H9 (cell line): Measurements from ENCODE around the gene OAF. TPM values are rescaled to one million over a fixed set of nuclear protein-coding genes. Genes with fewer than 3 reads are reported as not detected.

Experiments
- DNase-seq: peaks from one replicate; pipeline ENCODE4 v3.0.0-alpha.2; 2017
- H2AFZ ChIP-seq: one replicate; pipeline ENCODE4 v1.6.1; 2013; ENCODE audit warnings: mild to moderate bottlenecking, low read length, control low read depth, moderate library complexity
- H2AK5ac ChIP-seq: 2 replicates; pipeline ENCODE4 v1.6.1; 2013; ENCODE audit warnings: low read length, control low read depth, mixed read lengths; ENCODE audit not compliant: insufficient read length
- H2BK120ac ChIP-seq: one replicate; pipeline ENCODE4 v1.6.1; 2013; ENCODE audit warnings: low read depth, mild to moderate bottlenecking, low read length, control low read depth, inconsistent platforms; ENCODE audit not compliant: poor library complexity, severe bottlenecking
- H2BK12ac ChIP-seq: 2 replicates; pipeline ENCODE4 v1.6.1; 2013; ENCODE audit warnings: low read length, control low read depth, mixed read lengths, low read depth; ENCODE audit not compliant: insufficient read length
- H2BK15ac ChIP-seq: 2 replicates; pipeline ENCODE4 v1.6.1; 2013; ENCODE audit warnings: low read depth, low read length, control low read depth
- H2BK20ac ChIP-seq: one replicate; pipeline ENCODE4 v1.6.1; 2013; ENCODE audit warnings: low read depth, mild to moderate bottlenecking, low read length, control low read depth, inconsistent platforms; ENCODE audit not compliant: poor library complexity, severe bottlenecking
- H2BK5ac ChIP-seq: 2 replicates; pipeline ENCODE4 v1.6.1; 2013; ENCODE audit warnings: low read length, control low read depth, mixed read lengths; ENCODE audit not compliant: insufficient read length
- H3K14ac ChIP-seq: 2 replicates; pipeline ENCODE4 v1.6.1; 2013; ENCODE audit warnings: low read length, control low read depth; ENCODE audit not compliant: insufficient read depth
- H3K18ac ChIP-seq: 2 replicates; pipeline ENCODE4 v1.6.1; 2013; ENCODE audit warnings: low read depth, mild to moderate bottlenecking, mixed read lengths, low read length, control low read depth; ENCODE audit not compliant: insufficient read length
- H3K23ac ChIP-seq: 2 replicates; pipeline ENCODE4 v1.6.1; 2013; ENCODE audit warnings: low read length, control low read depth, mixed read lengths, low read depth; ENCODE audit not compliant: insufficient read length
- H3K23me2 ChIP-seq: 2 replicates; pipeline ENCODE4 v1.6.1; 2013; ENCODE audit warnings: low read depth, mild to moderate bottlenecking, mixed read lengths, low read length, control low read depth; ENCODE audit not compliant: insufficient read length, poor library complexity, severe bottlenecking
- H3K27ac ChIP-seq: 2 replicates; pipeline ENCODE4 v1.5.1; 2013; ENCODE audit warnings: low read length, control low read depth, mixed read lengths, low read depth; ENCODE audit not compliant: insufficient read length
- H3K27me3 ChIP-seq: 2 replicates; pipeline ENCODE4 v1.6.1; 2013; ENCODE audit warnings: low read length, control low read depth, inconsistent platforms; ENCODE audit not compliant: insufficient read depth
- H3K4ac ChIP-seq: 2 replicates; pipeline ENCODE4 v1.6.1; 2013; ENCODE audit warnings: low read depth, mild to moderate bottlenecking, control low read depth, inconsistent platforms, low read length, moderate library complexity
- H3K4me1 ChIP-seq: 2 replicates; pipeline ENCODE4 v1.6.1; 2013; ENCODE audit warnings: low read length, control low read depth, inconsistent platforms; ENCODE audit not compliant: insufficient read depth
- H3K4me2 ChIP-seq: 2 replicates; pipeline ENCODE4 v1.6.1; 2013; ENCODE audit warnings: low read length, control low read depth, mixed read lengths; ENCODE audit not compliant: insufficient read length, insufficient read depth
- H3K56ac ChIP-seq: 2 replicates; pipeline ENCODE4 v1.6.1; 2013; ENCODE audit warnings: low read depth, mild to moderate bottlenecking, mixed read lengths, low read length, control low read depth; ENCODE audit not compliant: insufficient read length
- H3K79me1 ChIP-seq: 2 replicates; pipeline ENCODE4 v1.6.1; 2013; ENCODE audit warnings: low read depth, mild to moderate bottlenecking, moderate library complexity, low read length, control low read depth, inconsistent platforms; ENCODE audit not compliant: insufficient read depth, poor library complexity, severe bottlenecking
- H3K79me2 ChIP-seq: 2 replicates; pipeline ENCODE4 v1.6.1; 2013; ENCODE audit warnings: low read length, control low read depth, inconsistent platforms; ENCODE audit not compliant: insufficient read depth
- H3K9ac ChIP-seq: 2 replicates; pipeline ENCODE4 v1.6.1; 2013; ENCODE audit warnings: low read length, control low read depth, mixed read lengths; ENCODE audit not compliant: insufficient read length; ENCODE audit errors: extremely low read depth
- H3K9me3 ChIP-seq: one replicate; pipeline ENCODE4 v1.6.1; 2013; ENCODE audit warnings: low read depth, low read length, inconsistent platforms; ENCODE audit not compliant: control insufficient read depth
- H3T11ph ChIP-seq: one replicate; pipeline ENCODE4 v1.6.1; 2013; ENCODE audit warnings: mild to moderate bottlenecking, low read length, control low read depth, inconsistent platforms
- H4K20me1 ChIP-seq: one replicate; pipeline ENCODE4 v1.6.1; 2013; ENCODE audit not compliant: control insufficient read depth, insufficient read length, insufficient read depth
- H4K5ac ChIP-seq: 2 replicates; pipeline ENCODE4 v1.6.1; 2013; ENCODE audit warnings: low read depth, mild to moderate bottlenecking, mixed read lengths, low read length, control low read depth; ENCODE audit not compliant: insufficient read length
- H4K8ac ChIP-seq: replicated peaks from 2 replicates; pipeline ENCODE4 v1.6.1; 2013; ENCODE audit warnings: low read length, control low read depth, mixed read lengths, low read depth; ENCODE audit not compliant: insufficient read length
- H4K91ac ChIP-seq: 2 replicates; pipeline ENCODE4 v1.6.1; 2013; ENCODE audit warnings: low read depth, mild to moderate bottlenecking, moderate library complexity, mixed read lengths, low read length, control low read depth; ENCODE audit not compliant: insufficient read length
- H3K27ac Mint-ChIP-seq, 3 experiments: 2 replicates in 2 of 3; 3 replicates in 1 of 3; pipeline ENCODE4 v1.8.0; 2020 to 2021; ENCODE audit warnings: mixed read lengths in 3 of 3, mild to moderate bottlenecking in 1 of 3, moderate library complexity in 1 of 3
- H3K27me3 Mint-ChIP-seq: 2 replicates; pipeline ENCODE4 v1.8.0; 2021; ENCODE audit warnings: low read depth, mild to moderate bottlenecking, moderate library complexity, mixed read lengths
- H3K36me3 Mint-ChIP-seq, 3 experiments: 2 replicates in 2 of 3; 3 replicates in 1 of 3; pipeline ENCODE4 v1.8.0; 2020 to 2021; ENCODE audit warnings: low read depth in 3 of 3, mixed read lengths in 3 of 3; ENCODE audit not compliant: insufficient read depth in 1 of 3
- H3K4me1 Mint-ChIP-seq, 2 experiments: 2 replicates each; pipeline ENCODE4 v1.8.0; 2020; ENCODE audit warnings: mixed read lengths in 2 of 2
- H3K4me3 Mint-ChIP-seq, 2 experiments: 2 replicates in 1 of 2; 3 replicates in 1 of 2; pipeline ENCODE4 v1.8.0; 2020 to 2021; ENCODE audit warnings: mild to moderate bottlenecking in 2 of 2, mixed read lengths in 2 of 2, moderate library complexity in 1 of 2
- H3K9me3 Mint-ChIP-seq, 2 experiments: 2 replicates in 1 of 2; 3 replicates in 1 of 2; pipeline ENCODE4 v1.8.0; 2020; ENCODE audit warnings: mild to moderate bottlenecking in 2 of 2, mixed read lengths in 2 of 2, moderate library complexity in 1 of 2
- WGBS: extraction: QIAGEN DNeasy Blood & Tissue Kit; methylation state at CpG from one replicate; pipeline ENCODE4 v1.1.7; 2013; ENCODE audit warnings: missing lambda C conversion rate, low lambda C conversion rate, mixed read lengths; ENCODE audit not compliant: insufficient read length; ENCODE audit errors: extremely low coverage; 5-methylcytosine and 5-hydroxymethylcytosine counted together
- total RNA-seq: library from RNA; stranded (reverse); gene quantifications from 2 replicates; pipeline ENCODE4 v1.2.1, GENCODE V29; 2021
- TF ChIP-seq, protein P1 (sequence below): fragments of 200-600 bp; sonication (generic); conservative IDR thresholded peaks from 3 replicates; pipeline ENCODE4 v1.8.0; 2021; ENCODE audit warnings: antibody characterized with exemption, mild to moderate bottlenecking

OAF gene
- total RNA-seq, 1 experiment from 2014 or later, result 1.1 TPM

DNA sequence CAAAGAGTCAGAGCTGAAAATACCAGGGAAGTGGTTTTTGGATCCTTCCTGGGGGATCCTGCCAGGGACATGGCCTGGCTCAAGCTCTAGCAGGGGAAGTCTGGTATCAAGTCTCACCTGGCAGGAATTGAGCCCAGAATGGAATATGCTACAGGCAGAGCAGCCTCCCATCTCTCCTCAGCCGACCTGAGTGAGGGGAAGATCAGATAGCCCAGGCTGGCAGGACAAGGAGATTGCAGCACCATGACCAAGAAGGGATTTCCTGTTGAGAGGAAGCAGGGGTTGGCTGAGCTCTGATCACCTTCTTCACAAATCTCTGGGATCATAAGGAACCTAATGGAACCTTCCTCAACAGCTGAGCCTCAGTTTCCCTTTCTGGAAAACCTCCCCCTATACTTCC lies 13.0 kb downstream of the OAF start:
- H3K79me2 ChIP-seq, result no peaks in the 10 kb centered on the region
- H3K4me2 ChIP-seq, result no peak overlapping the region
- H3T11ph ChIP-seq, result no peak overlapping the region
- H4K8ac ChIP-seq, result no peak overlapping the region
- H3K9me3 Mint-ChIP-seq, result no peaks in the 10 kb centered on the region
- TF ChIP-seq, protein P1, sequence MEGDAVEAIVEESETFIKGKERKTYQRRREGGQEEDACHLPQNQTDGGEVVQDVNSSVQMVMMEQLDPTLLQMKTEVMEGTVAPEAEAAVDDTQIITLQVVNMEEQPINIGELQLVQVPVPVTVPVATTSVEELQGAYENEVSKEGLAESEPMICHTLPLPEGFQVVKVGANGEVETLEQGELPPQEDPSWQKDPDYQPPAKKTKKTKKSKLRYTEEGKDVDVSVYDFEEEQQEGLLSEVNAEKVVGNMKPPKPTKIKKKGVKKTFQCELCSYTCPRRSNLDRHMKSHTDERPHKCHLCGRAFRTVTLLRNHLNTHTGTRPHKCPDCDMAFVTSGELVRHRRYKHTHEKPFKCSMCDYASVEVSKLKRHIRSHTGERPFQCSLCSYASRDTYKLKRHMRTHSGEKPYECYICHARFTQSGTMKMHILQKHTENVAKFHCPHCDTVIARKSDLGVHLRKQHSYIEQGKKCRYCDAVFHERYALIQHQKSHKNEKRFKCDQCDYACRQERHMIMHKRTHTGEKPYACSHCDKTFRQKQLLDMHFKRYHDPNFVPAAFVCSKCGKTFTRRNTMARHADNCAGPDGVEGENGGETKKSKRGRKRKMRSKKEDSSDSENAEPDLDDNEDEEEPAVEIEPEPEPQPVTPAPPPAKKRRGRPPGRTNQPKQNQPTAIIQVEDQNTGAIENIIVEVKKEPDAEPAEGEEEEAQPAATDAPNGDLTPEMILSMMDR, result no peak
- no peak overlapping the region for H3K18ac ChIP-seq
- WGBS, result no CpG with 5 or more reads among the region's 1 CpG
- H3K9me3 ChIP-seq, result no peaks in the 10 kb centered on the region
- H3K27ac Mint-ChIP-seq, result no peak overlapping the region
- no peak overlapping the region for H3K4me3 Mint-ChIP-seq
- no peak overlapping the region for H3K56ac ChIP-seq
- no peaks in the 10 kb centered on the region; a peak in 1 of 7 replicates for H3K36me3 Mint-ChIP-seq
- peaks cover 86% of the 10 kb centered on the region for H3K27me3 Mint-ChIP-seq
- H3K27ac ChIP-seq, result no peak overlapping the region
- no peak overlapping the region for H2BK15ac ChIP-seq
- H3K27me3 ChIP-seq, result peaks cover 2% of the 10 kb centered on the region; the same call in 1 of the 2 replicates
- no peak overlapping the region for H2AK5ac ChIP-seq
- no peaks in the 10 kb centered on the region for H3K79me1 ChIP-seq
- no peak overlapping the region for H2AFZ ChIP-seq
- no peak overlapping the region for H4K5ac ChIP-seq
- H2BK5ac ChIP-seq, result no peak overlapping the region
- no peak overlapping the region for H2BK20ac ChIP-seq
- H3K4ac ChIP-seq, result no peak overlapping the region
- no peak overlapping the region for H2BK12ac ChIP-seq
- H3K4me1 ChIP-seq, result no peaks in the 10 kb centered on the region; the same call in 1 of the 2 replicates
- H3K14ac ChIP-seq, result no peak overlapping the region
- no peaks in the 10 kb centered on the region for H3K23me2 ChIP-seq
- H4K20me1 ChIP-seq, result no peaks in the 10 kb centered on the region
- no peak overlapping the region for H3K23ac ChIP-seq
- no peak overlapping the region for H4K91ac ChIP-seq
- no peak overlapping the region for H3K9ac ChIP-seq
- H3K4me1 Mint-ChIP-seq, result peaks cover 17 to 30% of the 10 kb centered on the region in 2 experiments
- no peak for DNase-seq
- no peak overlapping the region for H2BK120ac ChIP-seq
